Uterus (tissue), 4 donors: ENCODE measurements around the gene DCAF6. TPM values are rescaled to one million over a fixed set of nuclear protein-coding genes. Genes with fewer than 3 reads are reported as not detected.

ENCODE experiments used
- DNase-seq, 2 donors: peaks; one replicate each; pipeline ENCODE4 v3.0.0-alpha.2; 2019 to 2020
- H3K27ac ChIP-seq, 2 donors: fragments of 200-600 bp; sonication (generic); 1 replicate in 1 of 2; 2 replicates in 1 of 2; pipeline ENCODE4 v1.5.1; 2016 to 2018
- H3K27me3 ChIP-seq, 2 donors: fragments of 200-600 bp; sonication (generic); one replicate each; pipeline ENCODE4 v1.5.1; 2018 to 2019; ENCODE audit warnings: control low read depth in 1 of 2
- H3K36me3 ChIP-seq, 2 donors: fragments of 200-600 bp; sonication (generic); one replicate each; pipeline ENCODE4 v1.5.1; 2019; ENCODE audit warnings: control low read depth in 1 of 2
- H3K4me1 ChIP-seq, 2 donors: fragments of 200-600 bp; sonication (generic); one replicate each; pipeline ENCODE4 v1.5.1; 2018 to 2019; ENCODE audit warnings: control low read depth in 1 of 2
- H3K4me3 ChIP-seq, 2 donors: fragments of 200-600 bp; sonication (generic); 1 replicate in 1 of 2; 2 replicates in 1 of 2; pipeline ENCODE4 v1.5.1; 2018 to 2019; ENCODE audit warnings: mild to moderate bottlenecking in 1 of 2
- H3K9me3 ChIP-seq, 2 donors: fragments of 200-600 bp; sonication (generic); one replicate each; pipeline ENCODE4 v1.5.1; 2019; ENCODE audit warnings: control low read depth in 1 of 2
- CTCF ChIP-seq, 4 experiments: fragments of 200-600 bp in 2 of 4; fragments of 450-650 bp in 2 of 4; sonication (generic) in 2 of 4; IDR thresholded peaks; one replicate each; pipeline ENCODE4 v1.5.1; 2016 to 2019; ENCODE audit warnings: antibody characterized with exemption in 4 of 4, mild to moderate bottlenecking in 2 of 4, moderate library complexity in 1 of 4
- POLR2A ChIP-seq, 2 donors: fragments of 450-650 bp; IDR thresholded peaks; one replicate each; pipeline ENCODE4 v1.6.1; 2016; ENCODE audit warnings: antibody characterized with exemption in 2 of 2, mild to moderate bottlenecking in 1 of 2, moderate library complexity in 1 of 2
- intact Hi-C: fragments of 100-400 bp; cut with DNase I; formaldehyde crosslinking; loops from one replicate; pipeline ENCODE4 v1.15.1; 2023; ENCODE audit warnings: low total_unique reads
- total RNA-seq, 4 donors: library from RNA; depleted of rRNA in 3 of 4; stranded (reverse); fragments of >200 nt in 3 of 4; gene quantifications; one replicate each; pipeline versions ENCODE4 v1.1.0 to v1.2.4, GENCODE V29; 2014 to 2023
- donor health status: DM: yes; HTN: yes; CAD: no.

Gene DCAF6
- total RNA-seq, 4 donors from 2014 or later = 19.1 to 77.7 (median 44.9) TPM

GRCh38 chr1:167915569-167915968, 20.9 kb upstream of the DCAF6 start:
- Histone ChIP-seq H3K27me3 (no peaks in the 10 kb centered on the region), H3K4me1 (no peaks in the 10 kb centered on the region), H3K36me3 (no peaks in the 10 kb centered on the region), H3K4me3 (no peak overlapping the region), H3K9me3 (no peaks in the 10 kb centered on the region), H3K27ac (no peak overlapping the region)
- no peak for TF ChIP-seq CTCF (IDR thresholded peaks at IDR 0.05)
- no peak for TF ChIP-seq POLR2A (IDR thresholded peaks at IDR 0.05)
- intact Hi-C loops = no loop called here
- DNase-seq = no peak

GRCh38 chr1:167916766-167917511, 19.5 kb upstream of the DCAF6 start:
- Histone ChIP-seq H3K4me1 (no peaks in the 10 kb centered on the region), H3K9me3 (no peaks in the 10 kb centered on the region), H3K27me3 (no peaks in the 10 kb centered on the region), H3K27ac (no peak overlapping the region), H3K4me3 (no peak overlapping the region), H3K36me3 (no peaks in the 10 kb centered on the region)
- no peak for TF ChIP-seq POLR2A (IDR thresholded peaks at IDR 0.05)
- DNase-seq = no peak
- intact Hi-C loops = no loop called here

DNA sequence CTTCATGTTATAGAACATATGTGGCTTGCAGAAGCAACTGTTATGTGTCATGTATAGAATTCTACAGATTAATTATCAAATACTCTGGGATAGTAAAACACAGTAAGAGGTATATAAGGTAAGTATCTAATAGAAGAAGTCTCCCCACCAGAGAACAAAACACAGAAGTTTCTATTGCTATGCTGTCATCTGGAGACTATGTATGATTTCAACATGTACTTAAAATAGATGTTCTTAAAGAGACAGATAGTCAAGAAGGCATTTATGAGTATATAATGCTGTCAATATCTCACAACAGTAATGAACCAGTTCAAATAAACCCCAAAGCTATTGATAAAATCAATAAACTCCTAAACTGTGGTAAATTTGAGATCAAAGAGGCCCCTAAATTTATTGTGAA, 14.5 kb upstream of the DCAF6 start:
- no peak overlapping the region for H3K4me3 ChIP-seq
- H3K27me3 ChIP-seq = no peaks in the 10 kb centered on the region
- no peaks in the 10 kb centered on the region for H3K4me1 ChIP-seq
- no peaks in the 10 kb centered on the region for H3K36me3 ChIP-seq
- TF ChIP-seq POLR2A (IDR thresholded peaks at IDR 0.05) (no peak), CTCF (IDR thresholded peaks at IDR 0.05) (no peak)
- intact Hi-C loops = no loop called here
- no peaks in the 10 kb centered on the region for H3K9me3 ChIP-seq
- no peak for DNase-seq
- no peak overlapping the region for H3K27ac ChIP-seq

DNA sequence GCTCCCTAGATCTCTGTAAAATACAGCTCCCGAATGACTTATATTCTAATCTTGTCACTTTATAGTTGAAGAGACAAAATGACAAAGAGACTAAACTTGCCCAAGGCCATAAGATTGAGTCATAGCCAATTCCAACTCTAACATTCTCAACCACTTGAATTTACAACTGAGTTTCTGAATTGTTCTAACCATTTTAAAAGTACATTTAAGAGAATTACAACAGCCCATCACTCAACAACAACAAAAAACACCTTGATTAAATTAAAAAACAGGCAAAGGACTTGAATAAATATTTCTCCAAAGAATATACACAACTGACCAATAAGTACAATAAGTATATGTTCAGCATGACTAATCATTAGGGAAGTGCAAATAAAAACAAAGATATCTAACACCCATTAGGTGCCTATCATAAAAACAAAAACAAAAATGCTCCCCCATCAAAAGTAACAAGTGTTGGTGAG, 13.8 kb upstream of the DCAF6 start:
- Histone ChIP-seq H3K4me3 (no peak overlapping the region), H3K9me3 (no peaks in the 10 kb centered on the region), H3K27ac (no peak overlapping the region), H3K36me3 (no peaks in the 10 kb centered on the region), H3K27me3 (no peaks in the 10 kb centered on the region), H3K4me1 (no peaks in the 10 kb centered on the region)
- no peak for DNase-seq
- no peak for TF ChIP-seq CTCF (IDR thresholded peaks at IDR 0.05)
- no peak for TF ChIP-seq POLR2A (IDR thresholded peaks at IDR 0.05)
- intact Hi-C loops = no loop called here

- Histone ChIP-seq H3K4me3 (no peak overlapping the region), H3K27me3 (no peaks in the 10 kb centered on the region), H3K27ac (no peak overlapping the region), H3K9me3 (no peaks in the 10 kb centered on the region), H3K36me3 (no peaks in the 10 kb centered on the region), H3K4me1 (no peaks in the 10 kb centered on the region)
- intact Hi-C loops = no loop called here
- DNase-seq = no peak
- TF ChIP-seq POLR2A (IDR thresholded peaks at IDR 0.05) (no peak), CTCF (IDR thresholded peaks at IDR 0.05) (no peak)
These were observed 13.0 kb upstream of the DCAF6 start for GRCh38 chr1:167923324-167924056.
